Natural killer cell (primary cell): ENCODE results near the gene IFNA1. TPM values are rescaled to one million over a fixed set of nuclear protein-coding genes. Genes with fewer than 3 reads are reported as not detected.

Experiments used
- ATAC-seq, 3 donors: fragments of 150-1000 bp in 2 of 3; fragments of 200-7000 bp in 1 of 3; cut with Tn5 transposase; 1 replicate in 1 of 3; 2 replicates in 2 of 3; pipeline ENCODE4 v1.10.0; 2021; ENCODE audit warnings: mild to moderate bottlenecking in 2 of 3, moderate library complexity in 2 of 3
- DNase-seq, 2 donors: peaks; one replicate each; pipeline versions ENCODE4 v3.0.0 to v3.0.0-alpha.2; 2013 to 2021; ENCODE audit warnings: mixed read lengths in 1 of 2
- H3K27ac ChIP-seq: one replicate; pipeline ENCODE4 v1.5.1; 2013; ENCODE audit warnings: mild to moderate bottlenecking, low read length
- H3K27me3 ChIP-seq: one replicate; pipeline ENCODE4 v1.6.1; 2013; ENCODE audit warnings: low read length; ENCODE audit not compliant: control insufficient read depth, insufficient read depth
- H3K36me3 ChIP-seq: one replicate; pipeline ENCODE4 v1.6.1; 2013; ENCODE audit warnings: low read length; ENCODE audit not compliant: control insufficient read depth, insufficient read depth
- H3K4me1 ChIP-seq: one replicate; pipeline ENCODE4 v1.6.1; 2013; ENCODE audit warnings: low read length; ENCODE audit not compliant: control insufficient read depth, insufficient read depth
- H3K4me3 ChIP-seq: one replicate; pipeline ENCODE4 v1.5.1; 2013; ENCODE audit warnings: low read length
- H3K9me3 ChIP-seq: one replicate; pipeline ENCODE4 v1.6.1; 2013; ENCODE audit warnings: low read length; ENCODE audit not compliant: control insufficient read depth, insufficient read depth
- H3K27ac Mint-ChIP-seq, 2 donors: one replicate each; pipeline ENCODE4 v1.8.0; 2022; ENCODE audit warnings: mild to moderate bottlenecking in 2 of 2, mixed read lengths in 2 of 2, moderate library complexity in 1 of 2
- H3K27me3 Mint-ChIP-seq, 2 donors: one replicate each; pipeline ENCODE4 v1.8.0; 2022; ENCODE audit warnings: low read depth in 2 of 2, mixed read lengths in 2 of 2
- H3K36me3 Mint-ChIP-seq: one replicate; pipeline ENCODE4 v1.8.0; 2022; ENCODE audit warnings: mixed read lengths
- H3K4me1 Mint-ChIP-seq, 2 donors: one replicate each; pipeline ENCODE4 v1.8.0; 2022; ENCODE audit warnings: mixed read lengths in 2 of 2
- H3K4me3 Mint-ChIP-seq: one replicate; pipeline ENCODE4 v1.8.0; 2022; ENCODE audit warnings: mild to moderate bottlenecking, moderate library complexity, mixed read lengths
- H3K9me3 Mint-ChIP-seq, 2 donors: one replicate each; pipeline ENCODE4 v1.8.0; 2022; ENCODE audit warnings: mixed read lengths in 2 of 2
- CTCF ChIP-seq: fragments of 200-600 bp; IDR thresholded peaks from one replicate; pipeline ENCODE4 v1.8.0; 2022; ENCODE audit warnings: antibody characterized with exemption
- WGBS: methylation state at CpG from one replicate; pipeline ENCODE4 v1.1.7; 2013; ENCODE audit warnings: missing lambda C conversion rate; ENCODE audit not compliant: insufficient coverage; 5-methylcytosine and 5-hydroxymethylcytosine counted together
- intact Hi-C: fragments of 100-400 bp; cut with micrococcal nuclease; formaldehyde crosslinking; loops from one replicate; pipeline ENCODE4 v1.14.2; 2022
- total RNA-seq, 4 donors: library from RNA; stranded (reverse); fragments of 120-200 nt in 1 of 4; gene quantifications; one replicate each; pipeline versions ENCODE4 v1.2.3 to v1.2.4, GENCODE V29; 2013 to 2022

IFNA1 gene
- total RNA-seq, 3 donors from 2014 or later (not counting 1 experiment from before 2014, with no cell fraction given): not detected

GRCh38 chr9:21398955-21399489 lies 41.2 kb upstream of the IFNA1 start:
- DNase-seq (no peak), ATAC-seq (no peak)
- Histone ChIP-seq H3K27ac (no peak overlapping the region), H3K4me1 (peaks cover 14% of the 10 kb centered on the region), H3K36me3 (no peaks in the 10 kb centered on the region), H3K4me3 (no peak overlapping the region), H3K9me3 (no peaks in the 10 kb centered on the region), H3K27me3 (peaks cover 46% of the 10 kb centered on the region)
- intact Hi-C loops: no loop called here
- Mint-ChIP-seq H3K9me3 (no peaks in the 10 kb centered on the region), H3K4me1 (peaks cover 10 to 15% of the 10 kb centered on the region in 2 donors), H3K4me3 (no peak overlapping the region), H3K36me3 (no peaks in the 10 kb centered on the region), H3K27me3 (peaks cover 45 to 77% of the 10 kb centered on the region in 2 donors), H3K27ac (no peak overlapping the region)
- TF ChIP-seq CTCF: no peak
- 95% methylated on average over 1 of the region's 5 CpGs for WGBS

GRCh38 chr9:21399956-21400355 lies 40.3 kb upstream of the IFNA1 start:
- no peak for DNase-seq
- Histone ChIP-seq H3K27me3 (peaks cover 44% of the 10 kb centered on the region), H3K36me3 (no peaks in the 10 kb centered on the region), H3K27ac (no peak overlapping the region), H3K4me1 (peaks cover 14% of the 10 kb centered on the region), H3K9me3 (no peaks in the 10 kb centered on the region), H3K4me3 (no peak overlapping the region)
- intact Hi-C loops: no loop called here
- Mint-ChIP-seq H3K4me1 (peaks cover 10 to 15% of the 10 kb centered on the region in 2 donors), H3K9me3 (no peaks in the 10 kb centered on the region), H3K36me3 (no peaks in the 10 kb centered on the region), H3K27me3 (peaks cover 43 to 79% of the 10 kb centered on the region in 2 donors), H3K27ac (no peak overlapping the region), H3K4me3 (no peak overlapping the region)
- TF ChIP-seq CTCF: no peak
- WGBS: 34% methylated on average over 3 of the region's 3 CpGs
- ATAC-seq: no peak

GRCh38 chr9:21402386-21403251 lies 37.6 kb upstream of the IFNA1 start:
- Mint-ChIP-seq H3K9me3 (no peaks in the 10 kb centered on the region), H3K4me1 (peaks cover 0 to 5% of the 10 kb centered on the region in 2 donors), H3K27me3 (peaks cover 33 to 77% of the 10 kb centered on the region in 2 donors), H3K36me3 (no peaks in the 10 kb centered on the region), H3K27ac (no peak overlapping the region), H3K4me3 (no peak overlapping the region)
- peaks cover 7% of the 10 kb centered on the region for H3K4me1 ChIP-seq
- H3K27me3 ChIP-seq: peaks cover 23% of the 10 kb centered on the region
- peak in 1 of 2 donors; percentile 16 for DNase-seq
- no peaks in the 10 kb centered on the region for H3K9me3 ChIP-seq
- 4% methylated on average over 53 of the region's 53 CpGs for WGBS
- no peak overlapping the region for H3K27ac ChIP-seq
- no peak for ATAC-seq
- no peak overlapping the region for H3K4me3 ChIP-seq
- no peak for TF ChIP-seq CTCF
- no peaks in the 10 kb centered on the region for H3K36me3 ChIP-seq
- intact Hi-C loops: no loop called here
